H9 (cell line): ENCODE measurements around the gene THAP4. TPM values are rescaled to one million over a fixed set of nuclear protein-coding genes. Genes with fewer than 3 reads are reported as not detected.
A peak's percentile ranks its signal among the peaks of the same experiment; 100 is the strongest.

Experiments used
- DNase-seq: peaks from one replicate; pipeline ENCODE4 v3.0.0-alpha.2; 2017
- H2AFZ ChIP-seq: one replicate; pipeline ENCODE4 v1.6.1; 2013; ENCODE audit warnings: mild to moderate bottlenecking, low read length, control low read depth, moderate library complexity
- H2AK5ac ChIP-seq: 2 replicates; pipeline ENCODE4 v1.6.1; 2013; ENCODE audit warnings: low read length, control low read depth, mixed read lengths; ENCODE audit not compliant: insufficient read length
- H2BK120ac ChIP-seq: one replicate; pipeline ENCODE4 v1.6.1; 2013; ENCODE audit warnings: low read depth, mild to moderate bottlenecking, low read length, control low read depth, inconsistent platforms; ENCODE audit not compliant: poor library complexity, severe bottlenecking
- H2BK12ac ChIP-seq: 2 replicates; pipeline ENCODE4 v1.6.1; 2013; ENCODE audit warnings: low read length, control low read depth, mixed read lengths, low read depth; ENCODE audit not compliant: insufficient read length
- H2BK15ac ChIP-seq: 2 replicates; pipeline ENCODE4 v1.6.1; 2013; ENCODE audit warnings: low read depth, low read length, control low read depth
- H2BK20ac ChIP-seq: one replicate; pipeline ENCODE4 v1.6.1; 2013; ENCODE audit warnings: low read depth, mild to moderate bottlenecking, low read length, control low read depth, inconsistent platforms; ENCODE audit not compliant: poor library complexity, severe bottlenecking
- H2BK5ac ChIP-seq: 2 replicates; pipeline ENCODE4 v1.6.1; 2013; ENCODE audit warnings: low read length, control low read depth, mixed read lengths; ENCODE audit not compliant: insufficient read length
- H3K14ac ChIP-seq: 2 replicates; pipeline ENCODE4 v1.6.1; 2013; ENCODE audit warnings: low read length, control low read depth; ENCODE audit not compliant: insufficient read depth
- H3K18ac ChIP-seq: 2 replicates; pipeline ENCODE4 v1.6.1; 2013; ENCODE audit warnings: low read depth, mild to moderate bottlenecking, mixed read lengths, low read length, control low read depth; ENCODE audit not compliant: insufficient read length
- H3K23ac ChIP-seq: 2 replicates; pipeline ENCODE4 v1.6.1; 2013; ENCODE audit warnings: low read length, control low read depth, mixed read lengths, low read depth; ENCODE audit not compliant: insufficient read length
- H3K23me2 ChIP-seq: 2 replicates; pipeline ENCODE4 v1.6.1; 2013; ENCODE audit warnings: low read depth, mild to moderate bottlenecking, mixed read lengths, low read length, control low read depth; ENCODE audit not compliant: insufficient read length, poor library complexity, severe bottlenecking
- H3K27ac ChIP-seq: 2 replicates; pipeline ENCODE4 v1.5.1; 2013; ENCODE audit warnings: low read length, control low read depth, mixed read lengths, low read depth; ENCODE audit not compliant: insufficient read length
- H3K27me3 ChIP-seq: 2 replicates; pipeline ENCODE4 v1.6.1; 2013; ENCODE audit warnings: low read length, control low read depth, inconsistent platforms; ENCODE audit not compliant: insufficient read depth
- H3K4ac ChIP-seq: 2 replicates; pipeline ENCODE4 v1.6.1; 2013; ENCODE audit warnings: low read depth, mild to moderate bottlenecking, control low read depth, inconsistent platforms, low read length, moderate library complexity
- H3K4me1 ChIP-seq: 2 replicates; pipeline ENCODE4 v1.6.1; 2013; ENCODE audit warnings: low read length, control low read depth, inconsistent platforms; ENCODE audit not compliant: insufficient read depth
- H3K4me2 ChIP-seq: 2 replicates; pipeline ENCODE4 v1.6.1; 2013; ENCODE audit warnings: low read length, control low read depth, mixed read lengths; ENCODE audit not compliant: insufficient read length, insufficient read depth
- H3K56ac ChIP-seq: 2 replicates; pipeline ENCODE4 v1.6.1; 2013; ENCODE audit warnings: low read depth, mild to moderate bottlenecking, mixed read lengths, low read length, control low read depth; ENCODE audit not compliant: insufficient read length
- H3K79me1 ChIP-seq: 2 replicates; pipeline ENCODE4 v1.6.1; 2013; ENCODE audit warnings: low read depth, mild to moderate bottlenecking, moderate library complexity, low read length, control low read depth, inconsistent platforms; ENCODE audit not compliant: insufficient read depth, poor library complexity, severe bottlenecking
- H3K79me2 ChIP-seq: 2 replicates; pipeline ENCODE4 v1.6.1; 2013; ENCODE audit warnings: low read length, control low read depth, inconsistent platforms; ENCODE audit not compliant: insufficient read depth
- H3K9ac ChIP-seq: 2 replicates; pipeline ENCODE4 v1.6.1; 2013; ENCODE audit warnings: low read length, control low read depth, mixed read lengths; ENCODE audit not compliant: insufficient read length; ENCODE audit errors: extremely low read depth
- H3K9me3 ChIP-seq: one replicate; pipeline ENCODE4 v1.6.1; 2013; ENCODE audit warnings: low read depth, low read length, inconsistent platforms; ENCODE audit not compliant: control insufficient read depth
- H3T11ph ChIP-seq: one replicate; pipeline ENCODE4 v1.6.1; 2013; ENCODE audit warnings: mild to moderate bottlenecking, low read length, control low read depth, inconsistent platforms
- H4K20me1 ChIP-seq: one replicate; pipeline ENCODE4 v1.6.1; 2013; ENCODE audit not compliant: control insufficient read depth, insufficient read length, insufficient read depth
- H4K5ac ChIP-seq: 2 replicates; pipeline ENCODE4 v1.6.1; 2013; ENCODE audit warnings: low read depth, mild to moderate bottlenecking, mixed read lengths, low read length, control low read depth; ENCODE audit not compliant: insufficient read length
- H4K8ac ChIP-seq: replicated peaks from 2 replicates; pipeline ENCODE4 v1.6.1; 2013; ENCODE audit warnings: low read length, control low read depth, mixed read lengths, low read depth; ENCODE audit not compliant: insufficient read length
- H4K91ac ChIP-seq: 2 replicates; pipeline ENCODE4 v1.6.1; 2013; ENCODE audit warnings: low read depth, mild to moderate bottlenecking, moderate library complexity, mixed read lengths, low read length, control low read depth; ENCODE audit not compliant: insufficient read length
- H3K27ac Mint-ChIP-seq, 3 experiments: 2 replicates in 2 of 3; 3 replicates in 1 of 3; pipeline ENCODE4 v1.8.0; 2020 to 2021; ENCODE audit warnings: mixed read lengths in 3 of 3, mild to moderate bottlenecking in 1 of 3, moderate library complexity in 1 of 3
- H3K27me3 Mint-ChIP-seq: 2 replicates; pipeline ENCODE4 v1.8.0; 2021; ENCODE audit warnings: low read depth, mild to moderate bottlenecking, moderate library complexity, mixed read lengths
- H3K36me3 Mint-ChIP-seq, 3 experiments: 2 replicates in 2 of 3; 3 replicates in 1 of 3; pipeline ENCODE4 v1.8.0; 2020 to 2021; ENCODE audit warnings: low read depth in 3 of 3, mixed read lengths in 3 of 3; ENCODE audit not compliant: insufficient read depth in 1 of 3
- H3K4me1 Mint-ChIP-seq, 2 experiments: 2 replicates each; pipeline ENCODE4 v1.8.0; 2020; ENCODE audit warnings: mixed read lengths in 2 of 2
- H3K4me3 Mint-ChIP-seq, 2 experiments: 2 replicates in 1 of 2; 3 replicates in 1 of 2; pipeline ENCODE4 v1.8.0; 2020 to 2021; ENCODE audit warnings: mild to moderate bottlenecking in 2 of 2, mixed read lengths in 2 of 2, moderate library complexity in 1 of 2
- H3K9me3 Mint-ChIP-seq, 2 experiments: 2 replicates in 1 of 2; 3 replicates in 1 of 2; pipeline ENCODE4 v1.8.0; 2020; ENCODE audit warnings: mild to moderate bottlenecking in 2 of 2, mixed read lengths in 2 of 2, moderate library complexity in 1 of 2
- WGBS: extraction: QIAGEN DNeasy Blood & Tissue Kit; methylation state at CpG from one replicate; pipeline ENCODE4 v1.1.7; 2013; ENCODE audit warnings: missing lambda C conversion rate, low lambda C conversion rate, mixed read lengths; ENCODE audit not compliant: insufficient read length; ENCODE audit errors: extremely low coverage; 5-methylcytosine and 5-hydroxymethylcytosine counted together
- total RNA-seq: library from RNA; stranded (reverse); gene quantifications from 2 replicates; pipeline ENCODE4 v1.2.1, GENCODE V29; 2021
- TF ChIP-seq, protein P1 (sequence below): fragments of 200-600 bp; sonication (generic); conservative IDR thresholded peaks from 3 replicates; pipeline ENCODE4 v1.8.0; 2021; ENCODE audit warnings: antibody characterized with exemption, mild to moderate bottlenecking

THAP4 gene
- total RNA-seq, 1 experiment from 2014 or later: 70.6 TPM

DNA sequence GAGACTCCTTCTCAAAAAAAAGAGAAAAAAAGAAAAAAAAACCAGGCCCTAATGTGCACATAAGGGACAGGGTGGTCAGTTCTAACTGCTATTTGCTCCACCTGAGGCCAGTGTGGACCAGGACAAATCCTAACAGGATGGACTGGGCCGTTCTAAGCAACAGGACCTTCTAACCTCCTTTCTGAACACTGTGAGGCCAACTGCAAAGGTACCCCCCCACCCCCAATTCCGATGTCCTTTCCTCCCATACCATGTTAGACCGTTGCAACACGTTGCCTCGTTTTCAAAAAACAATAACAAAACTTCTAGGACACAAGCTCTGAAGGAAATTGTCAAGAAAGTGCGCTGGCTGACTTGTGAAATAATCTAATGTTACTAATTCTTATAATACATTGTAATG is 1.2 kb downstream of the THAP4 start:
- Histone ChIP-seq H4K20me1 (no peaks in the 10 kb centered on the region), H3K4me1 (peaks cover 3% of the 10 kb centered on the region), H4K8ac (no peak overlapping the region), H3K9me3 (peaks cover 6% of the 10 kb centered on the region), H3K79me1 (peaks cover 15% of the 10 kb centered on the region), H2BK5ac (no peak overlapping the region), H3K79me2 (peaks cover 29% of the 10 kb centered on the region; the same call in 1 of the 2 replicates), H2AFZ (no peak overlapping the region), H2BK120ac (no peak overlapping the region), H4K5ac (no peak overlapping the region), H3K23ac (no peak overlapping the region), H3K27ac (no peak overlapping the region), H2BK15ac (no peak overlapping the region), H2BK20ac (no peak overlapping the region), H3T11ph (no peak overlapping the region), H3K9ac (peak overlapping the region; percentile 65), H3K4me2 (peak overlapping the region; percentile 94), H3K56ac (no peak overlapping the region), H2AK5ac (no peak overlapping the region), H3K23me2 (peaks cover 8% of the 10 kb centered on the region), H3K27me3 (no peaks in the 10 kb centered on the region), H2BK12ac (no peak overlapping the region), H3K18ac (no peak overlapping the region), H3K4ac (no peak overlapping the region), H4K91ac (no peak overlapping the region), H3K14ac (no peak overlapping the region)
- DNase-seq: no peak
- peaks cover 38 to 60% (median 44%) of the 10 kb centered on the region in 3 experiments for H3K36me3 Mint-ChIP-seq
- H3K9me3 Mint-ChIP-seq: peaks cover 4 to 8% of the 10 kb centered on the region in 2 experiments; a peak in 4 of 5 replicates
- TF ChIP-seq, protein P1, sequence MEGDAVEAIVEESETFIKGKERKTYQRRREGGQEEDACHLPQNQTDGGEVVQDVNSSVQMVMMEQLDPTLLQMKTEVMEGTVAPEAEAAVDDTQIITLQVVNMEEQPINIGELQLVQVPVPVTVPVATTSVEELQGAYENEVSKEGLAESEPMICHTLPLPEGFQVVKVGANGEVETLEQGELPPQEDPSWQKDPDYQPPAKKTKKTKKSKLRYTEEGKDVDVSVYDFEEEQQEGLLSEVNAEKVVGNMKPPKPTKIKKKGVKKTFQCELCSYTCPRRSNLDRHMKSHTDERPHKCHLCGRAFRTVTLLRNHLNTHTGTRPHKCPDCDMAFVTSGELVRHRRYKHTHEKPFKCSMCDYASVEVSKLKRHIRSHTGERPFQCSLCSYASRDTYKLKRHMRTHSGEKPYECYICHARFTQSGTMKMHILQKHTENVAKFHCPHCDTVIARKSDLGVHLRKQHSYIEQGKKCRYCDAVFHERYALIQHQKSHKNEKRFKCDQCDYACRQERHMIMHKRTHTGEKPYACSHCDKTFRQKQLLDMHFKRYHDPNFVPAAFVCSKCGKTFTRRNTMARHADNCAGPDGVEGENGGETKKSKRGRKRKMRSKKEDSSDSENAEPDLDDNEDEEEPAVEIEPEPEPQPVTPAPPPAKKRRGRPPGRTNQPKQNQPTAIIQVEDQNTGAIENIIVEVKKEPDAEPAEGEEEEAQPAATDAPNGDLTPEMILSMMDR: no peak
- peaks cover 20 to 21% of the 10 kb centered on the region in 2 experiments for H3K4me1 Mint-ChIP-seq
- peak overlapping the region; percentile 80 to 89 for H3K4me3 Mint-ChIP-seq
- no CpG with 5 or more reads among the region's 6 CpGs for WGBS
- H3K27me3 Mint-ChIP-seq: no peaks in the 10 kb centered on the region
- H3K27ac Mint-ChIP-seq: peak overlapping the region in 2 of 3 experiments; percentile 62 to 75; a peak in 2 of 7 replicates
